Skeletal muscle cell (primary cell): ENCODE data around the gene MYOM1.
A peak's percentile ranks its signal among the peaks of the same experiment; 100 is the strongest.

Experiments used
- DNase-seq: peaks from one replicate; pipeline ENCODE4 v3.0.0-alpha.2; 2010; ENCODE audit warnings: low read depth
- H3K4me3 ChIP-seq: 2 replicates; pipeline ENCODE4 v1.5.1; 2011; ENCODE audit warnings: low read depth, mild to moderate bottlenecking, control low read depth, low read length, moderate library complexity

The MYOM1 gene

GRCh38 chr18:3130344-3130743 lies 89.4 kb downstream of the MYOM1 start:
- no peak overlapping the region for H3K4me3 ChIP-seq
- no peak for DNase-seq

DNA sequence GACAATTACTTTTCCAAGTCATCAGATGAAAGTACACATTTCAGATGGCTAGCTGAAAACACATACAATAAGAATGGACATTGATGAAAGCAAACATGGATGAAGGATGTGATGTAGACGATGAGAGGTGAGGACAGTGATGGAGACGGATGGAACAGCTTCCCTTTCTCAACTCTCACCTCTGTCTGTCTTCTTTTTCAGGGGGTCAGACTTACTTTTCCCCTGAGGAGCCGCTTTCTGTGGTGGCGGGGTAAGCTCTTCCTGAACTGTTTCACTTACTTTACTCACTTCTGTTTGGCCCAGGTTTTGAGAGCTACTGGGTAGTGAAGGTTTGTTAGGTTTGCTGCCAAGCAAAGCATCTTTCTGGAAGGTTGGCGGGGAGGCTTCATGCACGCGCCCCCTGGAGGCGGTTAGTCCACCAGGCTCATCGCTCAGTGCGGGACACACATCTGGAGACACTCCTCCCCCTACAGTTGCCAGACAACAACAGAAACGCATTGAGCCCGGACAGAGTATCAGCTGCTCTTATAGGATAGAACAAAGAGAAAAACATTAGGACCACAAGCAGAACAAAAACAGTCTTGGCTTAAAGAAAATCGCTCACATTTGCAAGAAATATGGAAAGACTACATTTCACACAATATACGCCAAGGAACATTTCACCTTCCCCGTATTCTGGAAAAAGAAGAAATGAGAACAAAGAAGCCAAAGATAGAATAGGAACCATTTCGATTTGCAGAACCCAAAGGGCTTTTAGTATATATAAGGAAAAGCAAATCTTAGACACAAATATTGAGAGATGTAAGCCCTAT lies 90.5 kb downstream of the MYOM1 start:
- peak; percentile 49 for DNase-seq
- H3K4me3 ChIP-seq = no peak overlapping the region

DNA sequence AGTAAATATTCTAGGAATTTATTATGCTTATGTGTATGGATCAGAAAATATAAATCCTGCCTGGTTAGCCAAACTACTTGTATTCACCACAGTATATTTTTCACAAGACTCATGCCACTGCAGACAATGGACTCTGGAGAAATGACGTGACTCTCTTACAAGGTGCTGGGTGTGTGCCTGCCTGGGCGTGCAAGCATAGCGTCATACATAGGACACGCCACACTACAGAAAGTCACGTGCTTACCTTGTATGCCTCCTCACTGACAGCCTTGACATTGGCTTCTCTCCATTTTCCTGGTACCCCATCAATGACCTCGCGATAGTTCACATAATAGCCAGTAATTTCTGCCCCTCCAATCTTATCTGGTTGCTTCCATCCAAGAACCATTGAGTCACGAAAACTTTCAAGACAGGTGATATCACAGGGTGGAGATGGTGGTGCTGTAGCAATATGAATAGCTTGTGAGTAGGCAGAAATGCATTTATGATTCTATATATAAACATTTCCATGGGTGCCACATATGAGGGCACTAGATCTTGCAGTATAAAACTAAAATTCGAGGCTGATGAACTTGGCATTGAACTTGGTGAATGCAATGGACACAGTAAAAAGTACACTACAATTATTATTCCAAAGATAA lies 93.2 kb downstream of the MYOM1 start:
- DNase-seq = no peak

DNA sequence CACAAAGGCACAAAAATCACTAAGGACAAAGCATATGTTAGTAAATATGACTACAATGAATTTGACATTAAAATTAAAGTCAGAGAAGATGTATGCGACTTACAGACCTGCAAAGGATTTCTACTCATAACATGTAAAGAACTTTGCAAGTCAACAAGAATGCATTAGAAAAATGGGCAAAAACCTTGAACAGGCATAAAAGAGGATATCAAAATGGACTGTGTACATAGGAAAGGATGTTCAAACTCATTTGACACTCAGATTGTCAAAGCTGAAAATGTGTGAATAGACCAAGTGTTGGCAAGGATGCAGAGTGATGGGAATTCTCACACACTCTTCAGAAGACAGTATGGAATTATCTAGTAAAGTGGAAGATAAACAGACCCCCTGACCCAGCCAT lies 94.9 kb downstream of the MYOM1 start:
- DNase-seq = no peak
- H3K4me3 ChIP-seq = no peak overlapping the region

More for the DNA sequence above, 93.2 kb downstream of the MYOM1 start:
- H3K4me3 ChIP-seq = no peak overlapping the region

- H3K4me3 ChIP-seq = no peak overlapping the region
- DNase-seq = no peak
Observed at GRCh38 chr18:3122851-3123250, 96.9 kb downstream of the MYOM1 start.

DNA sequence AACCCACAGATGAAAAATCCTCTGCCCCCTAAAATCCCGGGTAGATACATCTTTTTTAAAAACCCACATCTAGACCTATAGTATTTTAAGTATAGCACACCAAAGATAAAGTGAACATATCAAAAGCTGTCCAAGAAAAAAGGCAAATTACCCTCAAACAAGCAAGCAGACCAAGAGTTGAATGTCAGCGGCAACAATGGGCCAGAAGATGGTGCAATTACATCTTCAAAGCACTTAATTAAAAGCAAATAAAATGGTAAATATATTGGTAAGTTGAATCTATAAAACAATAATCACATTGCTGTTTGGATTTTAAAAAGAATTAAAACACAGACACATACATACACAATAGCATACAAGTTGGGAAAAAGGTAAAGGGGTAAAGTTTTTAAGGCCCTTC lies 98.5 kb downstream of the MYOM1 start:
- DNase-seq = no peak
- no peak overlapping the region for H3K4me3 ChIP-seq

- no peak for DNase-seq
- H3K4me3 ChIP-seq = no peak overlapping the region
Observed at GRCh38 chr18:3120356-3120755, 99.4 kb downstream of the MYOM1 start.

GRCh38 chr18:3119401-3120341 lies 100.1 kb downstream of the MYOM1 start:
- no peak for DNase-seq
- H3K4me3 ChIP-seq = no peak overlapping the region

DNA sequence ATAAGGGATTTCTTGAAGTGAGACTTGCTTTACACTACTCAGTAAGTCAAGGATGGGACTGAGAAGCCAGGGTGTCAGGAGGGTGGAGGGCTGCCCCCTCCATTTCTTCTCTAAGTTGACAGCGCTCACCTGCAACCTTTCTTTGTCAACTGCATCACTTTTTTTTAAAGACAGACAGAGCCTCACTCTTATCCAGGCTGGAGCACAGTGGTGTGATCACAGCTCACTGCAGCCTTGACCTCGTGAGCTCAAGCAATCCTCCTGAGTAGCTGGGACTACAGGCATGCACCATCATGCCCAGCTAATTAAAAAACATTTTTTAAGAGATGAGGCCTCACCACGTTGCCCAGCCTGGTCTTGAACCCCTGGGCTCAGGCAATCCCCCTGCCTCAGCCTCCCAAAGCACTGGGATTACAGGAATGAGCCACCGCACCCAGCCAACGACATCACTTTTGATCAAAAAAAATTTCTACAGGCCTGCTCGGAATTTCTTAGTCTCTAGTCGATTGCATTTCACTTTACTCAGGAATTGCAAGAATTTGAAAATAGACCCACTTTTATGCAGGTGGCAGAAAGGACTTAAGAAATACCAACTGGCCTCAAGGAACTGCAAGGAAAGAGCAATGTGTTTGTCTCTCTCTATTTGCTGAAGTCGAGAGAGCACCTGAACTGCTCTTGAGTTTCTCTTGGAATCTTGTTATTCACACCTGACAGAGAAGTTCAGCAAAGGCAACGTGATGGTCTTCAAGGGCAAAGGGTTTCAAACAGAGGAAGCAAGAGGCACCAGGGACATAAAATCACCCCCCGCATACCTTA lies 101.4 kb downstream of the MYOM1 start:
- DNase-seq = no peak
- no peak overlapping the region for H3K4me3 ChIP-seq

GRCh38 chr18:3117493-3118192 lies 102.1 kb downstream of the MYOM1 start:
- DNase-seq = no peak
- no peak overlapping the region for H3K4me3 ChIP-seq

- no peak for DNase-seq
- no peak overlapping the region for H3K4me3 ChIP-seq
Observed at GRCh38 chr18:3115447-3116030, 104.2 kb downstream of the MYOM1 start.

GRCh38 chr18:3114451-3114850 lies 105.3 kb downstream of the MYOM1 start:
- H3K4me3 ChIP-seq = no peak overlapping the region
- no peak for DNase-seq

- DNase-seq = no peak
- H3K4me3 ChIP-seq = no peak overlapping the region
Observed at GRCh38 chr18:3114026-3114425, 105.7 kb downstream of the MYOM1 start.

- H3K4me3 ChIP-seq = no peak overlapping the region
- no peak for DNase-seq
Observed at GRCh38 chr18:3111523-3112240, 108.1 kb downstream of the MYOM1 start.

GRCh38 chr18:3110034-3110752 lies 109.6 kb downstream of the MYOM1 start:
- DNase-seq = no peak
- no peak overlapping the region for H3K4me3 ChIP-seq

DNA sequence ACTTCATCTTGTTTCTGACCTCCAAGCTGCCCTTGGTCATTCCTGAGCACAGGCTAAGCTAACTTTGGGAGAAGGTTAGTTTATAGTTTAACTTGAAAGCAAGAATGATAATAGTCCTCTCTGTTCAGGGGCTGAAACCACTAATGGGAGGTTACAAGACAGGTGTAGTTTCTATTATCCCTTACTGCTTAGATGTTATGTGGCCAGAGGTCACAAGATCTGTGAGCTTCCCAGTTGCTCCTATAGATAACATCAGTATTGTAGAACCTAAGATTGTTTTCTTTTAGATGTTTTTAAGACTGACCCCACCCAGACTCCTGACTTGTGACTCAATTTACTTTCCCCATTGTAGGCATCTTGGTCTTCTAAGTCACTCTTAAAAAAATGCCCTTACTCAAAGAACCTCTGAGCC lies 112.0 kb downstream of the MYOM1 start:
- no peak overlapping the region for H3K4me3 ChIP-seq
- DNase-seq = no peak
